ENCODE measurements around the gene LDHD.

DNA sequence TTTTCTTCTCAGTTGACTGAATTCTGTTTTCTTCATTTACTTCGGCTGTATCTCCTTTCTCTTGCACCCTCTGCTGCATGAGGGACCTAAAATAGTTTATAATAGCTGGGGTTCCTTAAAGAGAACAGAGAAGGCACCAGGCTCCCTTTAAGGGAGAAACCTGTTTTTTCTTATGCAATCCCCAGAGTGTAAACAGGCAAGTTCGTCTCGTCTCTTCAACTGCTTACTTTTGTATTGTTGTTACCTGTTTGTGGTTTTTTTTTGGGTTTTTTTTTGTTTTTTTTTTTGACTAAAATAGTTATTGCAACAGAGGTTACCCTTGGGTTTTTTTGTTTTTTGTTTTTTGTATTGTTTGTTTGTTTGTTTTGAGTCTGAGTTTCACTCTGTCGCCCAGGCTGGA, 3.7 kb upstream of the LDHD start:
- TF ChIP-seq, protein P1, sequence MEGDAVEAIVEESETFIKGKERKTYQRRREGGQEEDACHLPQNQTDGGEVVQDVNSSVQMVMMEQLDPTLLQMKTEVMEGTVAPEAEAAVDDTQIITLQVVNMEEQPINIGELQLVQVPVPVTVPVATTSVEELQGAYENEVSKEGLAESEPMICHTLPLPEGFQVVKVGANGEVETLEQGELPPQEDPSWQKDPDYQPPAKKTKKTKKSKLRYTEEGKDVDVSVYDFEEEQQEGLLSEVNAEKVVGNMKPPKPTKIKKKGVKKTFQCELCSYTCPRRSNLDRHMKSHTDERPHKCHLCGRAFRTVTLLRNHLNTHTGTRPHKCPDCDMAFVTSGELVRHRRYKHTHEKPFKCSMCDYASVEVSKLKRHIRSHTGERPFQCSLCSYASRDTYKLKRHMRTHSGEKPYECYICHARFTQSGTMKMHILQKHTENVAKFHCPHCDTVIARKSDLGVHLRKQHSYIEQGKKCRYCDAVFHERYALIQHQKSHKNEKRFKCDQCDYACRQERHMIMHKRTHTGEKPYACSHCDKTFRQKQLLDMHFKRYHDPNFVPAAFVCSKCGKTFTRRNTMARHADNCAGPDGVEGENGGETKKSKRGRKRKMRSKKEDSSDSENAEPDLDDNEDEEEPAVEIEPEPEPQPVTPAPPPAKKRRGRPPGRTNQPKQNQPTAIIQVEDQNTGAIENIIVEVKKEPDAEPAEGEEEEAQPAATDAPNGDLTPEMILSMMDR (IDR thresholded peaks at IDR 0.05): no peak
- TF ChIP-seq POLR2A (IDR thresholded peaks at IDR 0.05) (no peak), POLR2AphosphoS5 (IDR thresholded peaks at IDR 0.05) (no peak), EP300 (IDR thresholded peaks at IDR 0.05) (no peak)
